Measurements from ENCODE around the gene MTG1.
"Not testable (repeated sequence)": the region's sequence is repeated elsewhere in the genome, so short reads cannot be mapped to it uniquely, and the experiment has no call there.

The MTG1 gene

DNA sequence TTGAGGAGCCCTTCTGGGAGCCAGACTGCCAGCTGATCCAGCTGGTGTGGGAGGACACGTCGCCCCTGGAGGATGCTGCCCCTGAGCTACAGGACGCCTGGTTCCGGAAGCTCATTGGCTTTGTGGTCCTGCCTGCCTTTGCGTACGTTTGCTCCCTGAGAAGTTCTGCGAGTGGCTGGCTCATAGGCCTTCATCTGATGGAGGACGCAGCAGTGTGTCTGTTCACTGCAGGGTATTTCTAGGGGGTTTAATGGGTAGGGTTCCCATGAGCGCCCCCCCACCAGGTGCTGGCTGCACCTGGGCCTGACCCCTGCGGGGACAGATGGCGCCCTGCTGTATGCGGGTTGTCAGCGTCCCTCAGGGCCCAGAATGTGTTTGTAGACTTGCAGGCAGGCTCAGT lies 9.9 kb upstream of the MTG1 start:
- H3K4me3 ChIP-seq (replicated peaks; ENCODE audit: insufficient read depth, low read length), result no peak overlapping the region
- DNase-seq (ENCODE audit: low read depth in 1 of 2, low spot score in 1 of 2), result no peak
- H3K27me3 ChIP-seq (ENCODE audit: insufficient read depth, poor library complexity, severe bottlenecking), result peaks cover 4% of the 10 kb centered on the region
- no peak overlapping the region for H3K27ac ChIP-seq (replicated peaks)
- no peak for TF ChIP-seq SPI1 (IDR thresholded peaks at IDR 0.05; ENCODE audit: borderline replicate concordance, low read depth)
- TF ChIP-seq GABPA (IDR thresholded peaks at IDR 0.05; ENCODE audit: low read depth), result no peak
- TF ChIP-seq, protein P1, sequence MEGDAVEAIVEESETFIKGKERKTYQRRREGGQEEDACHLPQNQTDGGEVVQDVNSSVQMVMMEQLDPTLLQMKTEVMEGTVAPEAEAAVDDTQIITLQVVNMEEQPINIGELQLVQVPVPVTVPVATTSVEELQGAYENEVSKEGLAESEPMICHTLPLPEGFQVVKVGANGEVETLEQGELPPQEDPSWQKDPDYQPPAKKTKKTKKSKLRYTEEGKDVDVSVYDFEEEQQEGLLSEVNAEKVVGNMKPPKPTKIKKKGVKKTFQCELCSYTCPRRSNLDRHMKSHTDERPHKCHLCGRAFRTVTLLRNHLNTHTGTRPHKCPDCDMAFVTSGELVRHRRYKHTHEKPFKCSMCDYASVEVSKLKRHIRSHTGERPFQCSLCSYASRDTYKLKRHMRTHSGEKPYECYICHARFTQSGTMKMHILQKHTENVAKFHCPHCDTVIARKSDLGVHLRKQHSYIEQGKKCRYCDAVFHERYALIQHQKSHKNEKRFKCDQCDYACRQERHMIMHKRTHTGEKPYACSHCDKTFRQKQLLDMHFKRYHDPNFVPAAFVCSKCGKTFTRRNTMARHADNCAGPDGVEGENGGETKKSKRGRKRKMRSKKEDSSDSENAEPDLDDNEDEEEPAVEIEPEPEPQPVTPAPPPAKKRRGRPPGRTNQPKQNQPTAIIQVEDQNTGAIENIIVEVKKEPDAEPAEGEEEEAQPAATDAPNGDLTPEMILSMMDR (IDR thresholded peaks at IDR 0.05; ENCODE audit: insufficient read depth, low read length), result no peak
- TF ChIP-seq, protein P2, sequence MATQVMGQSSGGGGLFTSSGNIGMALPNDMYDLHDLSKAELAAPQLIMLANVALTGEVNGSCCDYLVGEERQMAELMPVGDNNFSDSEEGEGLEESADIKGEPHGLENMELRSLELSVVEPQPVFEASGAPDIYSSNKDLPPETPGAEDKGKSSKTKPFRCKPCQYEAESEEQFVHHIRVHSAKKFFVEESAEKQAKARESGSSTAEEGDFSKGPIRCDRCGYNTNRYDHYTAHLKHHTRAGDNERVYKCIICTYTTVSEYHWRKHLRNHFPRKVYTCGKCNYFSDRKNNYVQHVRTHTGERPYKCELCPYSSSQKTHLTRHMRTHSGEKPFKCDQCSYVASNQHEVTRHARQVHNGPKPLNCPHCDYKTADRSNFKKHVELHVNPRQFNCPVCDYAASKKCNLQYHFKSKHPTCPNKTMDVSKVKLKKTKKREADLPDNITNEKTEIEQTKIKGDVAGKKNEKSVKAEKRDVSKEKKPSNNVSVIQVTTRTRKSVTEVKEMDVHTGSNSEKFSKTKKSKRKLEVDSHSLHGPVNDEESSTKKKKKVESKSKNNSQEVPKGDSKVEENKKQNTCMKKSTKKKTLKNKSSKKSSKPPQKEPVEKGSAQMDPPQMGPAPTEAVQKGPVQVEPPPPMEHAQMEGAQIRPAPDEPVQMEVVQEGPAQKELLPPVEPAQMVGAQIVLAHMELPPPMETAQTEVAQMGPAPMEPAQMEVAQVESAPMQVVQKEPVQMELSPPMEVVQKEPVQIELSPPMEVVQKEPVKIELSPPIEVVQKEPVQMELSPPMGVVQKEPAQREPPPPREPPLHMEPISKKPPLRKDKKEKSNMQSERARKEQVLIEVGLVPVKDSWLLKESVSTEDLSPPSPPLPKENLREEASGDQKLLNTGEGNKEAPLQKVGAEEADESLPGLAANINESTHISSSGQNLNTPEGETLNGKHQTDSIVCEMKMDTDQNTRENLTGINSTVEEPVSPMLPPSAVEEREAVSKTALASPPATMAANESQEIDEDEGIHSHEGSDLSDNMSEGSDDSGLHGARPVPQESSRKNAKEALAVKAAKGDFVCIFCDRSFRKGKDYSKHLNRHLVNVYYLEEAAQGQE (IDR thresholded peaks at IDR 0.05; ENCODE audit: insufficient replicate concordance, low read depth), result no peak
- no peak for TF ChIP-seq POLR2AphosphoS5 (IDR thresholded peaks at IDR 0.05; ENCODE audit: low read depth)

DNA sequence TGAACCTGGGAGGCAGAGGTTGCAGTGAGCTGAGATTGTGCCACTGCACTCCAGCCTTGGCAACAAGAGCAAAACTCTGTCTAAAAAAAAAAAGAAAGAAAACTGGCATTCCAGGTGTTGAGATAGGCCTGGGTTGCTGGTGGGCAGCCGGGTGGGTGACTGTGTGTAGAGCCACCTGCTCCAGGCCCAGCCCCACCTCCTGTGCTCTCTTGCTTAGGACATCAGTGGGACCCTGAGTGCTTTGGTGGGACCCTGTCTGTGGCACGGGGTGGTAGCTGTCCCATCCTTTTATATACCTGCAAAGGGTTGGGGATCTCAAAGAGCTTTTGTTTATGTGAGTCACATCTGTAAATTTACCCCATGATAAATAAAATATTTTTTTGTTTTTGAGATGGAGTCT lies 8.7 kb upstream of the MTG1 start:
- DNase-seq (ENCODE audit: low read depth in 1 of 2, low spot score in 1 of 2), result no peak
- TF ChIP-seq, protein P1 (IDR thresholded peaks at IDR 0.05; ENCODE audit: insufficient read depth, low read length), result no peak
- TF ChIP-seq, protein P2 (IDR thresholded peaks at IDR 0.05; ENCODE audit: insufficient replicate concordance, low read depth), result no peak
- TF ChIP-seq POLR2AphosphoS5 (IDR thresholded peaks at IDR 0.05; ENCODE audit: low read depth), result no peak
- no peak for TF ChIP-seq GABPA (IDR thresholded peaks at IDR 0.05; ENCODE audit: low read depth)
- TF ChIP-seq SPI1 (IDR thresholded peaks at IDR 0.05; ENCODE audit: borderline replicate concordance, low read depth), result no peak
- H3K4me3 ChIP-seq (replicated peaks; ENCODE audit: insufficient read depth, low read length), result no peak overlapping the region
- no peak overlapping the region for H3K27ac ChIP-seq (replicated peaks)
- no peaks in the 10 kb centered on the region for H3K27me3 ChIP-seq (ENCODE audit: insufficient read depth, poor library complexity, severe bottlenecking)

DNA sequence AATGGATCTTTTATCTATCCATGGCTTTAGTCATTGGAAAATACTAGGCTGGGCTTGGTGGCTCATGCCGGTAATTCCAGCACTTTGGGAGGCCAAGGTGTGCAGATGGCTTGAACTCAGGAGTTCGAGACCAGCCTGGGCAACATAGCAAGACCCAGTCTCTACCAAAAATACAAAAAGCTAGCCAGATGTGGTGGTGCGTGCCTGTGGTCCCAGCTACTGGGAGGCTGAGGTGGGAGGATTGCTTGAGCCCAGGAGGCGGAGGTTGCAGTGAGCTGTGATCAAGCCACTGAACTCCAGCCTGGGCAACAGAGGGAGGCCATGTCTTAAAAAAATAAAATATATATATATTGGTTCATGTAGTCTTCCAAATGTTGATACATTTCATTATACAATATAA lies 7.0 kb upstream of the MTG1 start:
- DNase-seq (ENCODE audit: low read depth in 1 of 2, low spot score in 1 of 2); H3K27ac ChIP-seq (replicated peaks); H3K27me3 ChIP-seq (ENCODE audit: insufficient read depth, poor library complexity, severe bottlenecking); H3K4me3 ChIP-seq (replicated peaks; ENCODE audit: insufficient read depth, low read length): not testable (repeated sequence)

DNA sequence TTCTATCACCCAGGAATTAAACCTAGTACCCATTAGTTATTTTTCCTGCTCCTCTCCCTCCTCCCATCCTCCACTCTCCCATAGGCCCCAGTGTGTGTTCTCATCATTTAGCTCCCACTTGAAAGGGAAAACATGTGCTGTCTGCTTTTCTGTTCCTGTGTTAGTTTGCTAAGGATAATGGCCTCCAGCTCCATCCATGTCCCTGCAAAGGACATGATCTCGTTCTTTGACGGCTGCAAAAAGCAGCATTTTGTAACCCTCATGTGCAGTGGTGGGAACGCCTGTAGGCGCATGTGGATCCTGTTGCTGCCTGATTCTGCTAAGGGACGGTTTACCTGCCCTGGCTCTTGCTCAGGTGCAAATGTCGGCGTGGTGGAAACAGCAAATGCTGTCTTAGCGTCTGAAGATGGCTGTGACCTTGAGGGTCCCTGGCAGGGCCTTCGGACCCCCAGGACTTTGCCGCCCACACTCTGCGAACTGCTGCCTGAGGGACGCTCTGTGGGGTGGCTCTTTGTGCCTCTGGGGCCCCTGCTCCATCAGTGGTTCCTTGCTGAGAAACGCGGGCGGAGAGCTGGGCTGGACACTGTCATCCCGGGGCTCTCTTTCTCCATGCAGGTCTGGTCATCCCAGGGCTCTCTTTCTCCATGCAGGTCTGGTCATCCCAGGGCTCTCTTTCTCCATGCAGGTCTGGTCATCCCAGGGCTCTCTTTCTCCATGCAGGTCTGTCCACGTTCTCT lies 5.6 kb upstream of the MTG1 start:
- TF ChIP-seq GABPA (IDR thresholded peaks at IDR 0.05; ENCODE audit: low read depth), result peak; percentile 80
- TF ChIP-seq, protein P1 (IDR thresholded peaks at IDR 0.05; ENCODE audit: insufficient read depth, low read length), result no peak
- TF ChIP-seq, protein P2 (IDR thresholded peaks at IDR 0.05; ENCODE audit: insufficient replicate concordance, low read depth), result peak; percentile 61
- TF ChIP-seq POLR2AphosphoS5 (IDR thresholded peaks at IDR 0.05; ENCODE audit: low read depth), result peak; percentile 74
- no peak for TF ChIP-seq SPI1 (IDR thresholded peaks at IDR 0.05; ENCODE audit: borderline replicate concordance, low read depth)
- H3K27ac ChIP-seq (replicated peaks), result peak overlapping the region; percentile 75
- H3K27me3 ChIP-seq (ENCODE audit: insufficient read depth, poor library complexity, severe bottlenecking), result no peaks in the 10 kb centered on the region
- peak; percentile 54 to 79 for DNase-seq (ENCODE audit: low read depth in 1 of 2, low spot score in 1 of 2)
- peak overlapping the region; percentile 53 for H3K4me3 ChIP-seq (replicated peaks; ENCODE audit: insufficient read depth, low read length)

All from HL-60 (cell line).